Testis (tissue), 2 donors: ENCODE measurements around the gene WDR93.

Source experiments
- POLR2A ChIP-seq: fragments of 450-650 bp; IDR thresholded peaks from one replicate; pipeline ENCODE4 v1.6.1; 2017; ENCODE audit warnings: antibody characterized with exemption, mild to moderate bottlenecking, moderate library complexity
- TF ChIP-seq, protein P1 (sequence below), 3 experiments: fragments of 450-650 bp in 2 of 3; fragments of 200-600 bp in 1 of 3; sonication (generic) in 1 of 3; IDR thresholded peaks; one replicate each; pipeline ENCODE4 v1.5.1; 2016 to 2019; ENCODE audit warnings: antibody characterized with exemption in 3 of 3, mild to moderate bottlenecking in 2 of 3, moderate library complexity in 1 of 3

DNA sequence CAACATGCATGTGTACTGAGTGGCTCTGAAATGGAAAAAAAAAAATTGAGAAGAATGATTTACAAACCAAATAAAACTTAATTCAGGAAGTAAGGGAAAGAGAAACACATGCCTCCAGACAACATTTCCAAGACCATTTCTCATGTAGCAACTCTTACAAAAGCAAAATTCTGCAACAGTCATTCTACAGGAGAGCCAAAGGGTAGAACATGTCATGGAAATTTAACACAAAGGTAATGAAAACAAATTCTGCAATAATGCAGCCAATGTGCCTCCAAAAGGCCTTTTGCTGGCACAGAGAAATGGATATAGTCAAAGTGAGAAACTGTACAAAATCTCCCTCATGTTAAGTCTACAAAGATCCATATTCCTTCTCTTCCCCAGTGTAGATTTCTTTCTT lies 4.1 kb upstream of the WDR93 start:
- no peak for TF ChIP-seq POLR2A
- TF ChIP-seq, protein P1, sequence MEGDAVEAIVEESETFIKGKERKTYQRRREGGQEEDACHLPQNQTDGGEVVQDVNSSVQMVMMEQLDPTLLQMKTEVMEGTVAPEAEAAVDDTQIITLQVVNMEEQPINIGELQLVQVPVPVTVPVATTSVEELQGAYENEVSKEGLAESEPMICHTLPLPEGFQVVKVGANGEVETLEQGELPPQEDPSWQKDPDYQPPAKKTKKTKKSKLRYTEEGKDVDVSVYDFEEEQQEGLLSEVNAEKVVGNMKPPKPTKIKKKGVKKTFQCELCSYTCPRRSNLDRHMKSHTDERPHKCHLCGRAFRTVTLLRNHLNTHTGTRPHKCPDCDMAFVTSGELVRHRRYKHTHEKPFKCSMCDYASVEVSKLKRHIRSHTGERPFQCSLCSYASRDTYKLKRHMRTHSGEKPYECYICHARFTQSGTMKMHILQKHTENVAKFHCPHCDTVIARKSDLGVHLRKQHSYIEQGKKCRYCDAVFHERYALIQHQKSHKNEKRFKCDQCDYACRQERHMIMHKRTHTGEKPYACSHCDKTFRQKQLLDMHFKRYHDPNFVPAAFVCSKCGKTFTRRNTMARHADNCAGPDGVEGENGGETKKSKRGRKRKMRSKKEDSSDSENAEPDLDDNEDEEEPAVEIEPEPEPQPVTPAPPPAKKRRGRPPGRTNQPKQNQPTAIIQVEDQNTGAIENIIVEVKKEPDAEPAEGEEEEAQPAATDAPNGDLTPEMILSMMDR (IDR thresholded peaks at IDR 0.05), result no peak
